Caco-2 (cell line): ENCODE measurements around the gene LNPK. TPM values are rescaled to one million over a fixed set of nuclear protein-coding genes. Genes with fewer than 3 reads are reported as not detected.

Experiments
- BruUV-seq: library from RNA; stranded (reverse); fragments of 400-500 nt; replicated peaks from 2 replicates; lab custom pipeline; 2021; lab: Mats Ljungman, UMichigan
- CTCF ChIA-PET: fragments of 300-600 bp; sonication (Branson Sonifier 250); formaldehyde crosslinking; loops from one replicate; lab custom pipeline; 2022; ENCODE audit warnings: antibody characterized with exemption; lab: Charles Lee
- POLR2A ChIA-PET: fragments of 300-600 bp; sonication (Branson Sonifier 250); formaldehyde crosslinking; loops from one replicate; lab custom pipeline; 2022; ENCODE audit warnings: antibody characterized with exemption; lab: Charles Lee
- DNase-seq, 2 experiments: peaks; one replicate each; pipeline versions ENCODE4 v3.0.0 to v3.0.0-alpha.2; 2020 to 2022
- H3K27me3 ChIP-seq: replicated peaks from 2 replicates; pipeline ENCODE4 v1.6.0; 2011; ENCODE audit warnings: low read length; ENCODE audit not compliant: control insufficient read depth, insufficient read depth
- H3K36me3 ChIP-seq: 2 replicates; pipeline ENCODE4 v1.5.1; 2011; ENCODE audit warnings: low read length; ENCODE audit not compliant: control insufficient read depth, insufficient read depth
- H3K4me1 ChIP-seq: fragments of 250-450 bp; sonication (Bioruptor Pico); 2 replicates; pipeline ENCODE4 v1.5.1; 2020; ENCODE audit warnings: mild to moderate bottlenecking
- H3K4me3 ChIP-seq: 2 replicates; pipeline ENCODE4 v1.5.1; 2011; ENCODE audit warnings: low read depth, mild to moderate bottlenecking, control low read depth, low read length
- H3K9me3 ChIP-seq: fragments of 250-450 bp; sonication (Bioruptor Pico); 2 replicates; pipeline ENCODE4 v1.5.1; 2020; ENCODE audit warnings: mild to moderate bottlenecking, moderate library complexity
- H3K27ac Mint-ChIP-seq: one replicate; pipeline ENCODE4 v1.8.0; 2022; ENCODE audit warnings: mixed read lengths; ENCODE audit not compliant: unreplicated experiment
- H3K27me3 Mint-ChIP-seq: one replicate; pipeline ENCODE4 v1.8.0; 2022; ENCODE audit warnings: mixed read lengths; ENCODE audit not compliant: insufficient read depth, unreplicated experiment
- H3K36me3 Mint-ChIP-seq: one replicate; pipeline ENCODE4 v1.8.0; 2022; ENCODE audit warnings: mild to moderate bottlenecking, mixed read lengths; ENCODE audit not compliant: insufficient read depth, unreplicated experiment
- H3K4me1 Mint-ChIP-seq: one replicate; pipeline ENCODE4 v1.8.0; 2022; ENCODE audit warnings: low read depth, mixed read lengths; ENCODE audit not compliant: unreplicated experiment
- H3K4me3 Mint-ChIP-seq: one replicate; pipeline ENCODE4 v1.8.0; 2022; ENCODE audit warnings: mild to moderate bottlenecking, moderate library complexity, mixed read lengths; ENCODE audit not compliant: unreplicated experiment
- H3K9me3 Mint-ChIP-seq: one replicate; pipeline ENCODE4 v1.8.0; 2022; ENCODE audit warnings: mixed read lengths; ENCODE audit not compliant: unreplicated experiment
- CTCF ChIP-seq, 2 experiments: fragments of 200-600 bp in 1 of 2; IDR thresholded peaks; 1 replicate in 1 of 2; 2 replicates in 1 of 2; pipeline versions ENCODE4 v1.5.1 to v1.8.0; 2011 to 2022; ENCODE audit warnings: antibody characterized with exemption in 1 of 2, control low read depth in 1 of 2, inconsistent platforms in 1 of 2, low read depth in 1 of 2, low read length in 1 of 2, mild to moderate bottlenecking in 1 of 2, moderate library complexity in 1 of 2; ENCODE audit not compliant: insufficient read depth in 1 of 2, severe bottlenecking in 1 of 2, unreplicated experiment in 1 of 2
- intact Hi-C: fragments of 100-400 bp; cut with micrococcal nuclease; formaldehyde crosslinking; loops from one replicate; pipeline ENCODE4 v1.10.0; 2022; ENCODE audit not compliant: unreplicated experiment
- total RNA-seq: library from RNA; stranded (reverse); gene quantifications from 2 replicates; pipeline ENCODE4 v1.2.3, GENCODE V29; 2022

The LNPK gene
- total RNA-seq, 1 experiment from 2014 or later = 19.1 TPM

- ChIA-PET POLR2A (no interaction called here), CTCF (no interaction called here)
- Histone ChIP-seq H3K4me1 (no peaks in the 10 kb centered on the region), H3K36me3 (no peaks in the 10 kb centered on the region), H3K4me3 (no peak overlapping the region), H3K27me3 (no peaks in the 10 kb centered on the region), H3K9me3 (0 out of 2 replicates have a peak, but pooled peaks cover 2% of the 10 kb centered on the region)
- intact Hi-C loops = no loop called here
- Mint-ChIP-seq H3K27ac (no peak overlapping the region), H3K4me1 (no peaks in the 10 kb centered on the region), H3K4me3 (no peak overlapping the region), H3K27me3 (peaks cover 8% of the 10 kb centered on the region), H3K36me3 (no peaks in the 10 kb centered on the region), H3K9me3 (peaks cover 9% of the 10 kb centered on the region)
- TF ChIP-seq CTCF (IDR thresholded peaks at IDR 0.05; ENCODE audit: insufficient read depth in 1 of 2, low read depth in 1 of 2, low read length in 1 of 2, severe bottlenecking in 1 of 2, unreplicated experiment in 1 of 2) = no peak
- DNase-seq = no peak
- no TSS peak for BruUV-seq
Measured at GRCh38 chr2:176018708-176019107, 16.6 kb upstream of the LNPK start.

- Mint-ChIP-seq H3K4me1 (no peaks in the 10 kb centered on the region), H3K9me3 (peaks cover 3% of the 10 kb centered on the region), H3K27me3 (peaks cover 11% of the 10 kb centered on the region), H3K4me3 (no peak overlapping the region), H3K27ac (no peak overlapping the region), H3K36me3 (no peaks in the 10 kb centered on the region)
- Histone ChIP-seq H3K27me3 (no peaks in the 10 kb centered on the region), H3K4me1 (no peaks in the 10 kb centered on the region), H3K36me3 (no peaks in the 10 kb centered on the region), H3K9me3 (no peaks in the 10 kb centered on the region), H3K4me3 (no peak overlapping the region)
- no peak for DNase-seq
- ChIA-PET POLR2A (no interaction called here), CTCF (no interaction called here)
- BruUV-seq = no TSS peak
- TF ChIP-seq CTCF (IDR thresholded peaks at IDR 0.05; ENCODE audit: insufficient read depth in 1 of 2, low read depth in 1 of 2, low read length in 1 of 2, severe bottlenecking in 1 of 2, unreplicated experiment in 1 of 2) = no peak
- intact Hi-C loops = no loop called here
Measured at GRCh38 chr2:176009445-176009844, 7.4 kb upstream of the LNPK start.

GRCh38 chr2:176004934-176005333 is 2.9 kb upstream of the LNPK start:
- peaks cover 7% of the 10 kb centered on the region for H3K4me1 Mint-ChIP-seq
- no peaks in the 10 kb centered on the region for H3K9me3 ChIP-seq
- CTCF ChIA-PET = no interaction called here
- H3K36me3 Mint-ChIP-seq = no peaks in the 10 kb centered on the region
- H3K27me3 Mint-ChIP-seq = peaks cover 10% of the 10 kb centered on the region
- H3K4me1 ChIP-seq = 0 out of 2 replicates have a peak, but pooled peaks cover 8% of the 10 kb centered on the region
- no TSS peak for BruUV-seq
- H3K27ac Mint-ChIP-seq = no peak overlapping the region
- TF ChIP-seq CTCF (IDR thresholded peaks at IDR 0.05; ENCODE audit: insufficient read depth in 1 of 2, low read depth in 1 of 2, low read length in 1 of 2, severe bottlenecking in 1 of 2, unreplicated experiment in 1 of 2) = no peak
- no peaks in the 10 kb centered on the region for H3K27me3 ChIP-seq
- POLR2A ChIA-PET = no interaction called here
- no peaks in the 10 kb centered on the region for H3K9me3 Mint-ChIP-seq
- no peak overlapping the region for H3K4me3 ChIP-seq
- DNase-seq = no peak
- H3K36me3 ChIP-seq = no peaks in the 10 kb centered on the region
- H3K4me3 Mint-ChIP-seq = no peak overlapping the region
- intact Hi-C loops = loop anchor here (5.0 kb wide), 1 partner anchor 43 kb away; no protein-coding TSS in a partner anchor
